Liver (tissue), 3 donors: ENCODE measurements around the gene TTI1.

ENCODE experiments used
- CTCF ChIP-seq: fragments of 150-350 bp; IDR thresholded peaks from 2 replicates; pipeline ENCODE4 v1.5.1; 2017; ENCODE audit warnings: improper control_type of control experiment, low read depth, low read length; ENCODE audit not compliant: missing input control
- GABPA ChIP-seq, 2 donors: IDR thresholded peaks in 1 of 2; conservative IDR thresholded peaks in 1 of 2; 2 replicates each; pipeline ENCODE4 v1.6.1; 2016; ENCODE audit warnings: antibody characterized with exemption in 2 of 2, mild to moderate bottlenecking in 1 of 2, moderate library complexity in 1 of 2
- HNF4G ChIP-seq: IDR thresholded peaks from 2 replicates; pipeline ENCODE4 v1.6.1; 2016; ENCODE audit warnings: antibody characterized with exemption
- JUND ChIP-seq, 2 donors: IDR thresholded peaks; 2 replicates each; pipeline ENCODE4 v1.6.1; 2016; ENCODE audit warnings: antibody characterized with exemption in 2 of 2
- MAX ChIP-seq: IDR thresholded peaks from 2 replicates; pipeline ENCODE4 v1.6.1; 2016; ENCODE audit warnings: antibody characterized with exemption
- RAD21 ChIP-seq, 2 donors: IDR thresholded peaks; 2 replicates each; pipeline ENCODE4 v1.6.1; 2016; ENCODE audit warnings: antibody characterized with exemption in 2 of 2, mild to moderate bottlenecking in 2 of 2
- REST ChIP-seq: IDR thresholded peaks from 2 replicates; pipeline ENCODE4 v1.6.1; 2016; ENCODE audit warnings: antibody characterized with exemption, mild to moderate bottlenecking
- RXRA ChIP-seq, 2 donors: IDR thresholded peaks; 2 replicates each; pipeline ENCODE4 v1.6.1; 2017 to 2018; ENCODE audit warnings: antibody characterized with exemption in 2 of 2, mild to moderate bottlenecking in 1 of 2
- SP1 ChIP-seq: IDR thresholded peaks from 2 replicates; pipeline ENCODE4 v1.6.1; 2018; ENCODE audit warnings: antibody characterized with exemption, mild to moderate bottlenecking
- TAF1 ChIP-seq: conservative IDR thresholded peaks from 2 replicates; pipeline ENCODE4 v1.6.1; 2016; ENCODE audit warnings: antibody characterized with exemption, mild to moderate bottlenecking
- YY1 ChIP-seq: IDR thresholded peaks from 2 replicates; pipeline ENCODE4 v1.6.1; 2016; ENCODE audit warnings: antibody characterized with exemption, mild to moderate bottlenecking
- donor health status: healthy.
- donor health status: healthy.

- TF ChIP-seq CTCF: no peak
- TF ChIP-seq RXRA (IDR thresholded peaks at IDR 0.05): no peak
- no peak for TF ChIP-seq GABPA (IDR thresholded peaks at IDR 0.05 in 1 of 2, conservative IDR thresholded peaks at IDR 0.05 in 1 of 2)
- no peak for TF ChIP-seq TAF1
- TF ChIP-seq REST: no peak
- no peak for TF ChIP-seq JUND (IDR thresholded peaks at IDR 0.05)
- TF ChIP-seq MAX: no peak
- TF ChIP-seq YY1: no peak
- TF ChIP-seq SP1: no peak
- no peak for TF ChIP-seq RAD21 (IDR thresholded peaks at IDR 0.05)
- no peak for TF ChIP-seq HNF4G
Measured at GRCh38 chr20:38079353-38079752, 46.1 kb upstream of the TTI1 start.
